Measurements from ENCODE around the gene RHOT2. TPM values are rescaled to one million over a fixed set of nuclear protein-coding genes. Genes with fewer than 3 reads are reported as not detected.
A peak's percentile ranks its signal among the peaks of the same experiment; 100 is the strongest.

Gene RHOT2
- total and polyA plus RNA-seq, 2 experiments from 2014 or later = 129 to 163 TPM

GRCh38 chr16:695355-696089 is 27.6 kb downstream of the RHOT2 start:
- TF ChIP-seq, protein P1, sequence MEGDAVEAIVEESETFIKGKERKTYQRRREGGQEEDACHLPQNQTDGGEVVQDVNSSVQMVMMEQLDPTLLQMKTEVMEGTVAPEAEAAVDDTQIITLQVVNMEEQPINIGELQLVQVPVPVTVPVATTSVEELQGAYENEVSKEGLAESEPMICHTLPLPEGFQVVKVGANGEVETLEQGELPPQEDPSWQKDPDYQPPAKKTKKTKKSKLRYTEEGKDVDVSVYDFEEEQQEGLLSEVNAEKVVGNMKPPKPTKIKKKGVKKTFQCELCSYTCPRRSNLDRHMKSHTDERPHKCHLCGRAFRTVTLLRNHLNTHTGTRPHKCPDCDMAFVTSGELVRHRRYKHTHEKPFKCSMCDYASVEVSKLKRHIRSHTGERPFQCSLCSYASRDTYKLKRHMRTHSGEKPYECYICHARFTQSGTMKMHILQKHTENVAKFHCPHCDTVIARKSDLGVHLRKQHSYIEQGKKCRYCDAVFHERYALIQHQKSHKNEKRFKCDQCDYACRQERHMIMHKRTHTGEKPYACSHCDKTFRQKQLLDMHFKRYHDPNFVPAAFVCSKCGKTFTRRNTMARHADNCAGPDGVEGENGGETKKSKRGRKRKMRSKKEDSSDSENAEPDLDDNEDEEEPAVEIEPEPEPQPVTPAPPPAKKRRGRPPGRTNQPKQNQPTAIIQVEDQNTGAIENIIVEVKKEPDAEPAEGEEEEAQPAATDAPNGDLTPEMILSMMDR (conservative IDR thresholded peaks at IDR 0.05; ENCODE audit: low read depth in 2 of 2) = no peak
- TF ChIP-seq POLR2AphosphoS5 (IDR thresholded peaks at IDR 0.05; ENCODE audit: low read depth) = peak; percentile 78
- TF ChIP-seq EZH2 (IDR thresholded peaks at IDR 0.05; ENCODE audit: low read depth, unreplicated experiment) = no peak
- ATAC-seq = peak; percentile 56
- H3K36me3 Mint-ChIP-seq (ENCODE audit: low read depth) = no peaks in the 10 kb centered on the region
- no peak overlapping the region for H3K27ac Mint-ChIP-seq
- peaks cover 3% of the 10 kb centered on the region; the same call in 2 of the 3 replicates for H3K4me1 Mint-ChIP-seq
- DNase-seq (ENCODE audit: low spot score) = peak; percentile 77
- Histone ChIP-seq H3K27ac (ENCODE audit: low read depth) (no peak overlapping the region), H3K4me1 (ENCODE audit: insufficient read depth) (no peaks in the 10 kb centered on the region; the same call in 1 of the 2 replicates), H2AFZ (peak overlapping the region; percentile 94), H3K79me2 (replicated peaks; ENCODE audit: insufficient read depth) (no peaks in the 10 kb centered on the region), H3F3A (replicated peaks; ENCODE audit: low read depth) (0 out of 2 replicates have a peak, but pooled peaks cover 3% of the 10 kb centered on the region), H3K4me2 (peak overlapping the region; percentile 84), H3K27me3 (ENCODE audit: insufficient read depth) (peaks cover 86% of the 10 kb centered on the region), H3K36me3 (ENCODE audit: insufficient read depth) (no peaks in the 10 kb centered on the region), H3K9me2 (ENCODE audit: insufficient read depth) (no peaks in the 10 kb centered on the region), H3K4me3 (peak overlapping the region; percentile 68), H4K20me1 (replicated peaks; ENCODE audit: insufficient read depth) (no peaks in the 10 kb centered on the region; the same call in 1 of the 2 replicates)
- H3K9me3 Mint-ChIP-seq = no peaks in the 10 kb centered on the region; the same call in 1 of the 3 replicates
- H3K4me3 Mint-ChIP-seq = peak overlapping the region; percentile 73
- H3K27me3 Mint-ChIP-seq (ENCODE audit: insufficient read depth, low read depth, poor library complexity) = peaks cover 60% of the 10 kb centered on the region

- H3K4me3 Mint-ChIP-seq = no peak overlapping the region
- H3F3A ChIP-seq (replicated peaks; ENCODE audit: low read depth) = no peaks in the 10 kb centered on the region
- H3K27me3 ChIP-seq (ENCODE audit: insufficient read depth) = peaks cover 87% of the 10 kb centered on the region
- no peak overlapping the region for H3K27ac Mint-ChIP-seq
- no peaks in the 10 kb centered on the region for H3K9me2 ChIP-seq (ENCODE audit: insufficient read depth)
- no peak overlapping the region for H3K4me2 ChIP-seq
- H3K4me1 ChIP-seq (ENCODE audit: insufficient read depth) = no peaks in the 10 kb centered on the region; the same call in 1 of the 2 replicates
- H3K36me3 Mint-ChIP-seq (ENCODE audit: low read depth) = no peaks in the 10 kb centered on the region
- H3K4me1 Mint-ChIP-seq = peaks cover 3% of the 10 kb centered on the region; the same call in 1 of the 3 replicates
- H3K4me3 ChIP-seq = no peak overlapping the region
- no peaks in the 10 kb centered on the region for H3K79me2 ChIP-seq (replicated peaks; ENCODE audit: insufficient read depth)
- no peak overlapping the region for H3K27ac ChIP-seq (ENCODE audit: low read depth)
- DNase-seq (ENCODE audit: low spot score) (no peak), ATAC-seq (no peak)
- H4K20me1 ChIP-seq (replicated peaks; ENCODE audit: insufficient read depth) = no peaks in the 10 kb centered on the region; the same call in 1 of the 2 replicates
- no peaks in the 10 kb centered on the region for H3K36me3 ChIP-seq (ENCODE audit: insufficient read depth)
- H3K9me3 Mint-ChIP-seq = no peaks in the 10 kb centered on the region; the same call in 2 of the 3 replicates
- no peak overlapping the region for H2AFZ ChIP-seq
- H3K27me3 Mint-ChIP-seq (ENCODE audit: insufficient read depth, low read depth, poor library complexity) = peaks cover 72% of the 10 kb centered on the region
- TF ChIP-seq JUNB (IDR thresholded peaks at IDR 0.05; ENCODE audit: unreplicated experiment) (no peak), ETS1 (IDR thresholded peaks at IDR 0.05) (no peak), CREB1 (CRISPR knock-in tag; IDR thresholded peaks at IDR 0.05; ENCODE audit: low read depth) (no peak), POLR2AphosphoS5 (IDR thresholded peaks at IDR 0.05; ENCODE audit: low read depth) (no peak), STAT1 (IDR thresholded peaks at IDR 0.05; ENCODE audit: unreplicated experiment) (no peak)
- TF ChIP-seq, protein P2, sequence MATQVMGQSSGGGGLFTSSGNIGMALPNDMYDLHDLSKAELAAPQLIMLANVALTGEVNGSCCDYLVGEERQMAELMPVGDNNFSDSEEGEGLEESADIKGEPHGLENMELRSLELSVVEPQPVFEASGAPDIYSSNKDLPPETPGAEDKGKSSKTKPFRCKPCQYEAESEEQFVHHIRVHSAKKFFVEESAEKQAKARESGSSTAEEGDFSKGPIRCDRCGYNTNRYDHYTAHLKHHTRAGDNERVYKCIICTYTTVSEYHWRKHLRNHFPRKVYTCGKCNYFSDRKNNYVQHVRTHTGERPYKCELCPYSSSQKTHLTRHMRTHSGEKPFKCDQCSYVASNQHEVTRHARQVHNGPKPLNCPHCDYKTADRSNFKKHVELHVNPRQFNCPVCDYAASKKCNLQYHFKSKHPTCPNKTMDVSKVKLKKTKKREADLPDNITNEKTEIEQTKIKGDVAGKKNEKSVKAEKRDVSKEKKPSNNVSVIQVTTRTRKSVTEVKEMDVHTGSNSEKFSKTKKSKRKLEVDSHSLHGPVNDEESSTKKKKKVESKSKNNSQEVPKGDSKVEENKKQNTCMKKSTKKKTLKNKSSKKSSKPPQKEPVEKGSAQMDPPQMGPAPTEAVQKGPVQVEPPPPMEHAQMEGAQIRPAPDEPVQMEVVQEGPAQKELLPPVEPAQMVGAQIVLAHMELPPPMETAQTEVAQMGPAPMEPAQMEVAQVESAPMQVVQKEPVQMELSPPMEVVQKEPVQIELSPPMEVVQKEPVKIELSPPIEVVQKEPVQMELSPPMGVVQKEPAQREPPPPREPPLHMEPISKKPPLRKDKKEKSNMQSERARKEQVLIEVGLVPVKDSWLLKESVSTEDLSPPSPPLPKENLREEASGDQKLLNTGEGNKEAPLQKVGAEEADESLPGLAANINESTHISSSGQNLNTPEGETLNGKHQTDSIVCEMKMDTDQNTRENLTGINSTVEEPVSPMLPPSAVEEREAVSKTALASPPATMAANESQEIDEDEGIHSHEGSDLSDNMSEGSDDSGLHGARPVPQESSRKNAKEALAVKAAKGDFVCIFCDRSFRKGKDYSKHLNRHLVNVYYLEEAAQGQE (IDR thresholded peaks at IDR 0.05; ENCODE audit: unreplicated experiment) = no peak
Observed at GRCh38 chr16:698911-699671, 31.2 kb downstream of the RHOT2 start.
